Memory B cell (primary cell): ENCODE measurements around the gene EPHA4.

Experiments
- ATAC-seq: fragments of 150-1000 bp; cut with Tn5 transposase; 2 replicates; pipeline ENCODE4 v1.10.0; 2021; ENCODE audit warnings: low read depth, mild to moderate bottlenecking, moderate library complexity
- DNase-seq, 2 donors: peaks; one replicate each; pipeline ENCODE4 v3.0.0; 2022; ENCODE audit warnings: low spot score in 2 of 2
- H3K27ac Mint-ChIP-seq: one replicate; pipeline ENCODE4 v1.8.0; 2022; ENCODE audit warnings: mild to moderate bottlenecking, moderate library complexity, mixed read lengths
- H3K27me3 Mint-ChIP-seq: one replicate; pipeline ENCODE4 v1.8.0; 2022; ENCODE audit warnings: mixed read lengths
- H3K36me3 Mint-ChIP-seq: one replicate; pipeline ENCODE4 v1.8.0; 2022; ENCODE audit warnings: mild to moderate bottlenecking, mixed read lengths
- H3K4me1 Mint-ChIP-seq: one replicate; pipeline ENCODE4 v1.8.0; 2022; ENCODE audit warnings: mixed read lengths
- H3K4me3 Mint-ChIP-seq: one replicate; pipeline ENCODE4 v1.8.0; 2022; ENCODE audit warnings: mild to moderate bottlenecking, moderate library complexity, mixed read lengths
- H3K9me3 Mint-ChIP-seq: one replicate; pipeline ENCODE4 v1.8.0; 2022; ENCODE audit warnings: mixed read lengths

The EPHA4 gene

GRCh38 chr2:221590861-221591365 is 18.8 kb upstream of the EPHA4 start:
- ATAC-seq (no peak), DNase-seq (no peak)
- H3K27ac Mint-ChIP-seq = no peak overlapping the region
- H3K27me3 Mint-ChIP-seq = peaks cover 10% of the 10 kb centered on the region
- H3K36me3 Mint-ChIP-seq = no peaks in the 10 kb centered on the region
- no peak overlapping the region for H3K4me3 Mint-ChIP-seq
- no peaks in the 10 kb centered on the region for H3K4me1 Mint-ChIP-seq
- no peaks in the 10 kb centered on the region for H3K9me3 Mint-ChIP-seq

- DNase-seq (no peak), ATAC-seq (no peak)
- H3K4me3 Mint-ChIP-seq = no peak overlapping the region
- no peaks in the 10 kb centered on the region for H3K9me3 Mint-ChIP-seq
- H3K4me1 Mint-ChIP-seq = no peaks in the 10 kb centered on the region
- no peak overlapping the region for H3K27ac Mint-ChIP-seq
- peaks cover 9% of the 10 kb centered on the region for H3K27me3 Mint-ChIP-seq
- no peaks in the 10 kb centered on the region for H3K36me3 Mint-ChIP-seq
Measured at GRCh38 chr2:221589696-221590095, 17.6 kb upstream of the EPHA4 start.

- Mint-ChIP-seq H3K36me3 (no peaks in the 10 kb centered on the region), H3K4me1 (no peaks in the 10 kb centered on the region), H3K27me3 (peaks cover 6% of the 10 kb centered on the region), H3K4me3 (no peak overlapping the region), H3K9me3 (no peaks in the 10 kb centered on the region), H3K27ac (no peak overlapping the region)
- ATAC-seq (no peak), DNase-seq (no peak)
Measured at GRCh38 chr2:221588306-221588985, 16.3 kb upstream of the EPHA4 start.

- Mint-ChIP-seq H3K9me3 (no peaks in the 10 kb centered on the region), H3K27ac (no peak overlapping the region), H3K27me3 (peaks cover 5% of the 10 kb centered on the region), H3K4me3 (no peak overlapping the region), H3K36me3 (no peaks in the 10 kb centered on the region), H3K4me1 (no peaks in the 10 kb centered on the region)
- no peak for DNase-seq
- ATAC-seq = no peak
Measured at GRCh38 chr2:221581986-221582385, 9.9 kb upstream of the EPHA4 start.

- Mint-ChIP-seq H3K27me3 (peaks cover 22% of the 10 kb centered on the region), H3K4me3 (peak overlapping the region; percentile 83)
Measured at GRCh38 chr2:221574231-221574570, 2.1 kb upstream of the EPHA4 start.

GRCh38 chr2:221573430-221574230 is 1.5 kb upstream of the EPHA4 start:
- no peaks in the 10 kb centered on the region for H3K9me3 Mint-ChIP-seq
- peak overlapping the region; percentile 83 for H3K4me3 Mint-ChIP-seq
- ATAC-seq (peak; percentile 46), DNase-seq (peak; percentile 82 to 92)
- H3K36me3 Mint-ChIP-seq = peaks cover 1% of the 10 kb centered on the region
- peaks cover 22% of the 10 kb centered on the region for H3K27me3 Mint-ChIP-seq
- H3K4me1 Mint-ChIP-seq = peaks cover 30% of the 10 kb centered on the region
- peak overlapping the region; percentile 76 for H3K27ac Mint-ChIP-seq

More at GRCh38 chr2:221574231-221574570, 2.1 kb upstream of the EPHA4 start:
- Mint-ChIP-seq H3K36me3 (peaks cover 1% of the 10 kb centered on the region), H3K9me3 (no peaks in the 10 kb centered on the region), H3K27ac (no peak overlapping the region), H3K4me1 (peaks cover 29% of the 10 kb centered on the region)
- no peak for DNase-seq
- no peak for ATAC-seq

- Mint-ChIP-seq H3K9me3 (no peaks in the 10 kb centered on the region), H3K36me3 (peaks cover 1% of the 10 kb centered on the region), H3K4me3 (peak overlapping the region; percentile 92), H3K4me1 (peaks cover 31% of the 10 kb centered on the region), H3K27me3 (peaks cover 22% of the 10 kb centered on the region), H3K27ac (no peak overlapping the region)
- ATAC-seq (peak; percentile 3), DNase-seq (no peak)
Measured at GRCh38 chr2:221572821-221573429, 821 bp upstream of the EPHA4 start.

- Mint-ChIP-seq H3K27ac (peak overlapping the region; percentile 74), H3K36me3 (peaks cover 1% of the 10 kb centered on the region), H3K9me3 (no peaks in the 10 kb centered on the region), H3K4me1 (peaks cover 34% of the 10 kb centered on the region), H3K27me3 (peaks cover 16% of the 10 kb centered on the region), H3K4me3 (peak overlapping the region; percentile 92)
- no peak for ATAC-seq
- DNase-seq = peak; percentile 4 to 47
Measured at GRCh38 chr2:221571551-221572218, 419 bp downstream of the EPHA4 start.

GRCh38 chr2:221571025-221571550 is 1.0 kb downstream of the EPHA4 start:
- Mint-ChIP-seq H3K27ac (peak overlapping the region; percentile 74), H3K27me3 (peaks cover 15% of the 10 kb centered on the region)

GRCh38 chr2:221570321-221570935 is 1.7 kb downstream of the EPHA4 start:
- peak overlapping the region; percentile 92 for H3K4me3 Mint-ChIP-seq
- peak; percentile 7 to 16 for DNase-seq
- H3K9me3 Mint-ChIP-seq = no peaks in the 10 kb centered on the region
- H3K4me1 Mint-ChIP-seq = peaks cover 37% of the 10 kb centered on the region
- H3K27ac Mint-ChIP-seq = peak overlapping the region; percentile 74
- H3K36me3 Mint-ChIP-seq = peaks cover 3% of the 10 kb centered on the region
- H3K27me3 Mint-ChIP-seq = peaks cover 15% of the 10 kb centered on the region
- no peak for ATAC-seq

More at GRCh38 chr2:221571025-221571550, 1.0 kb downstream of the EPHA4 start:
- H3K36me3 Mint-ChIP-seq = peaks cover 3% of the 10 kb centered on the region
- peaks cover 37% of the 10 kb centered on the region for H3K4me1 Mint-ChIP-seq
- H3K9me3 Mint-ChIP-seq = no peaks in the 10 kb centered on the region
- ATAC-seq (peak; percentile 9), DNase-seq (peak; percentile 14 to 15)
- H3K4me3 Mint-ChIP-seq = peak overlapping the region; percentile 92

GRCh38 chr2:221569871-221570270 is 2.2 kb downstream of the EPHA4 start:
- H3K27me3 Mint-ChIP-seq = peaks cover 14% of the 10 kb centered on the region
- H3K27ac Mint-ChIP-seq = peak overlapping the region; percentile 74
- H3K9me3 Mint-ChIP-seq = no peaks in the 10 kb centered on the region
- DNase-seq = no peak
- ATAC-seq = no peak
- H3K36me3 Mint-ChIP-seq = peaks cover 3% of the 10 kb centered on the region
- H3K4me3 Mint-ChIP-seq = peak overlapping the region; percentile 92
- peaks cover 37% of the 10 kb centered on the region for H3K4me1 Mint-ChIP-seq

- ATAC-seq (no peak), DNase-seq (no peak)
- Mint-ChIP-seq H3K9me3 (no peaks in the 10 kb centered on the region), H3K27ac (no peak overlapping the region), H3K36me3 (peaks cover 3% of the 10 kb centered on the region), H3K27me3 (peaks cover 12% of the 10 kb centered on the region), H3K4me3 (peak overlapping the region; percentile 30), H3K4me1 (peaks cover 37% of the 10 kb centered on the region)
Measured at GRCh38 chr2:221569425-221569845, 2.7 kb downstream of the EPHA4 start.

- peaks cover 33% of the 10 kb centered on the region for H3K4me1 Mint-ChIP-seq
- H3K9me3 Mint-ChIP-seq = no peaks in the 10 kb centered on the region
- H3K27ac Mint-ChIP-seq = no peak overlapping the region
- peaks cover 10% of the 10 kb centered on the region for H3K27me3 Mint-ChIP-seq
- H3K4me3 Mint-ChIP-seq = no peak overlapping the region
- DNase-seq (no peak), ATAC-seq (no peak)
- peaks cover 9% of the 10 kb centered on the region for H3K36me3 Mint-ChIP-seq
Measured at GRCh38 chr2:221568299-221568698, 3.8 kb downstream of the EPHA4 start.
